ENCODE results near the gene C2CD5. TPM values are rescaled to one million over a fixed set of nuclear protein-coding genes. Genes with fewer than 3 reads are reported as not detected.

C2CD5 gene
- total RNA-seq, 1 experiment from 2014 or later, result 22.9 TPM

- RAD21 ChIA-PET (ENCODE audit: low non-redundant PET in 1 of 2, low total read pairs in 2 of 2, uncharacterized antibody in 2 of 2, unreplicated experiment in 2 of 2), result no interaction called here
Observed at GRCh38 chr12:22467190-22467589, 77.2 kb downstream of the C2CD5 start.

More at GRCh38 chr12:22467190-22467589, 77.2 kb downstream of the C2CD5 start:
- no peaks in the 10 kb centered on the region for H3K9me2 ChIP-seq (ENCODE audit: insufficient read depth)
- no peak overlapping the region for H3K4me2 ChIP-seq (ENCODE audit: low read length)
- no peaks in the 10 kb centered on the region; a peak in 1 of 4 replicates for H3K9me3 ChIP-seq (ENCODE audit: control insufficient read depth in 1 of 2, insufficient read depth in 1 of 2, low read depth in 1 of 2, low read length in 2 of 2)
- H3K79me2 ChIP-seq (ENCODE audit: insufficient read depth, low read length), result no peaks in the 10 kb centered on the region
- BruUV-seq (replicated peaks), result no TSS peak
- no peak for ATAC-seq
- H3K4me3 ChIP-seq (replicated peaks in 1 of 2; ENCODE audit: low read depth in 1 of 2, low read length in 2 of 2), result no peak overlapping the region
- no peaks in the 10 kb centered on the region; a peak in 1 of 4 replicates for H3K36me3 ChIP-seq (ENCODE audit: control insufficient read depth in 1 of 2, insufficient read depth in 2 of 2, low read length in 2 of 2)
- intact Hi-C loops (cut with micrococcal nuclease), result no loop called here
- POLR2A ChIA-PET, result interaction anchor here (0.7 kb wide), 1 partner anchor 13 kb away, joined by 3 read pairs; no protein-coding TSS in a partner anchor
- H3K27me3 ChIP-seq (ENCODE audit: insufficient read depth, low read length), result no peaks in the 10 kb centered on the region
- H2AFZ ChIP-seq (ENCODE audit: low read depth, low read length, poor library complexity, severe bottlenecking), result no peak overlapping the region
- CTCF ChIA-PET, result no interaction called here
- H3K9ac ChIP-seq (ENCODE audit: low read length), result no peak overlapping the region
- H3K27ac ChIP-seq (ENCODE audit: low read depth, low read length), result no peak overlapping the region
- no peaks in the 10 kb centered on the region for H4K20me1 ChIP-seq (ENCODE audit: insufficient read depth)
- no peak for TF ChIP-seq EZH2phosphoT487 (IDR thresholded peaks at IDR 0.05; ENCODE audit: borderline replicate concordance)
- no peak for TF ChIP-seq POLR2AphosphoS5 (IDR thresholded peaks at IDR 0.05; ENCODE audit: low read depth, low read length)
- no peak for TF ChIP-seq JUND (IDR thresholded peaks at IDR 0.05)
- TF ChIP-seq TCF7L2 (IDR thresholded peaks at IDR 0.05; ENCODE audit: borderline replicate concordance, extremely low read depth, insufficient read depth, insufficient read length), result no peak
- TF ChIP-seq CBX3 (IDR thresholded peaks at IDR 0.05; ENCODE audit: low read depth), result no peak
- no peak for TF ChIP-seq ATF3 (IDR thresholded peaks at IDR 0.05)
- TF ChIP-seq FOSL1 (IDR thresholded peaks at IDR 0.05; ENCODE audit: low read depth), result no peak
- no peak for TF ChIP-seq MAX (IDR thresholded peaks at IDR 0.05)
- no peak for TF ChIP-seq ZNF274 (IDR thresholded peaks at IDR 0.05; ENCODE audit: low read depth, low read length)
- TF ChIP-seq ZBTB33 (IDR thresholded peaks at IDR 0.05; ENCODE audit: extremely low read depth, insufficient replicate concordance, low read length), result no peak
- no peak for TF ChIP-seq ELF1 (IDR thresholded peaks at IDR 0.05; ENCODE audit: borderline replicate concordance, low read depth)
- TF ChIP-seq EGR1 (IDR thresholded peaks at IDR 0.05; ENCODE audit: low read depth), result no peak
- TF ChIP-seq POLR2A (IDR thresholded peaks at IDR 0.05; ENCODE audit: borderline replicate concordance, extremely low read depth, insufficient read depth, insufficient read length), result no peak
- no peak for TF ChIP-seq ZFX (IDR thresholded peaks at IDR 0.05)
- TF ChIP-seq CTCF (IDR thresholded peaks at IDR 0.05 in 2 of 3, conservative IDR thresholded peaks at IDR 0.05 in 1 of 3; ENCODE audit: borderline replicate concordance in 1 of 3, insufficient read depth in 1 of 3, low read depth in 2 of 3, low read length in 2 of 3), result no peak
- no peak for TF ChIP-seq YY1 (IDR thresholded peaks at IDR 0.05; ENCODE audit: extremely low read depth, insufficient replicate concordance, low read depth, low read length)
- TF ChIP-seq SRF (IDR thresholded peaks at IDR 0.05; ENCODE audit: low read depth), result no peak
- no peak for TF ChIP-seq RAD21 (IDR thresholded peaks at IDR 0.05; ENCODE audit: low read depth)
- TF ChIP-seq SP1 (IDR thresholded peaks at IDR 0.05; ENCODE audit: low read depth), result no peak
- H3K4me1 ChIP-seq (ENCODE audit: control insufficient read depth in 1 of 2, insufficient read depth in 2 of 2, low read length in 2 of 2), result no peaks in the 10 kb centered on the region
- DNase-seq (ENCODE audit: low read depth, low spot score), result no peak
